Measurements from ENCODE around the gene SEMA3C. TPM values are rescaled to one million over a fixed set of nuclear protein-coding genes. Genes with fewer than 3 reads are reported as not detected.

SEMA3C gene
- total RNA-seq, 2 donors from 2014 or later: 41.9 to 103 TPM

GRCh38 chr7:80779456-80779855 lies 139.4 kb downstream of the SEMA3C start:
- H3K4me3 ChIP-seq: no peak overlapping the region
- H3K27ac ChIP-seq: no peak overlapping the region
- intact Hi-C loops (cut with DNase I): no loop called here
- H3K36me3 ChIP-seq: no peaks in the 10 kb centered on the region
- DNase-seq: no peak
- no peak overlapping the region for H3K9ac ChIP-seq (ENCODE audit: low read depth in 2 of 2, low read length in 2 of 2)
- H3K4me1 ChIP-seq: no peaks in the 10 kb centered on the region
- H3K9me3 ChIP-seq: no peaks in the 10 kb centered on the region
- H3K27me3 ChIP-seq: no peaks in the 10 kb centered on the region
- no peak for TF ChIP-seq CTCF (IDR thresholded peaks at IDR 0.05)

- TF ChIP-seq CTCF (IDR thresholded peaks at IDR 0.05): no peak
- H3K36me3 ChIP-seq: no peaks in the 10 kb centered on the region
Observed at GRCh38 chr7:80775897-80776296, 143.0 kb downstream of the SEMA3C start.

GRCh38 chr7:80775482-80775881 lies 143.4 kb downstream of the SEMA3C start:
- H3K27me3 ChIP-seq: no peaks in the 10 kb centered on the region
- no peaks in the 10 kb centered on the region for H3K36me3 ChIP-seq
- no peak overlapping the region for H3K9ac ChIP-seq (ENCODE audit: low read depth in 2 of 2, low read length in 2 of 2)
- intact Hi-C loops (cut with DNase I): no loop called here
- no peak for DNase-seq
- no peak overlapping the region for H3K27ac ChIP-seq
- H3K4me3 ChIP-seq: no peak overlapping the region
- TF ChIP-seq CTCF (IDR thresholded peaks at IDR 0.05): no peak
- H3K4me1 ChIP-seq: no peaks in the 10 kb centered on the region
- no peaks in the 10 kb centered on the region for H3K9me3 ChIP-seq

More at GRCh38 chr7:80775897-80776296, 143.0 kb downstream of the SEMA3C start:
- H3K9ac ChIP-seq (ENCODE audit: low read depth in 2 of 2, low read length in 2 of 2): no peak overlapping the region
- no peak for DNase-seq
- no peaks in the 10 kb centered on the region for H3K27me3 ChIP-seq
- no peaks in the 10 kb centered on the region for H3K9me3 ChIP-seq
- H3K4me3 ChIP-seq: no peak overlapping the region
- no peaks in the 10 kb centered on the region for H3K4me1 ChIP-seq
- intact Hi-C loops (cut with DNase I): no loop called here
- H3K27ac ChIP-seq: no peak overlapping the region

GRCh38 chr7:80774843-80775242 lies 144.0 kb downstream of the SEMA3C start:
- Histone ChIP-seq H3K9me3 (no peaks in the 10 kb centered on the region), H3K4me3 (no peak overlapping the region), H3K4me1 (no peaks in the 10 kb centered on the region), H3K36me3 (no peaks in the 10 kb centered on the region), H3K9ac (ENCODE audit: low read depth in 2 of 2, low read length in 2 of 2) (no peak overlapping the region), H3K27ac (no peak overlapping the region), H3K27me3 (no peaks in the 10 kb centered on the region)
- TF ChIP-seq CTCF (IDR thresholded peaks at IDR 0.05): no peak
- intact Hi-C loops (cut with DNase I): no loop called here
- no peak for DNase-seq

- H3K27me3 ChIP-seq: no peaks in the 10 kb centered on the region
- no peaks in the 10 kb centered on the region for H3K9me3 ChIP-seq
- no peak overlapping the region for H3K27ac ChIP-seq
- intact Hi-C loops (cut with DNase I): no loop called here
- no peaks in the 10 kb centered on the region for H3K4me1 ChIP-seq
- H3K36me3 ChIP-seq: no peaks in the 10 kb centered on the region
- no peak for DNase-seq
- no peak overlapping the region for H3K9ac ChIP-seq (ENCODE audit: low read depth in 2 of 2, low read length in 2 of 2)
- TF ChIP-seq CTCF (IDR thresholded peaks at IDR 0.05): no peak
- no peak overlapping the region for H3K4me3 ChIP-seq
Observed at GRCh38 chr7:80773787-80774508, 144.9 kb downstream of the SEMA3C start.
